Measurements from ENCODE around the gene BDKRB2.

GRCh38 chr14:96225745-96226151, 21.1 kb downstream of the BDKRB2 start:
- TF ChIP-seq CTCF (IDR thresholded peaks at IDR 0.05) (no peak), POLR2AphosphoS5 (IDR thresholded peaks at IDR 0.05) (no peak)
